Thyroid gland (tissue), 4 donors: ENCODE results near the gene FRMD4A.

ENCODE experiments used
- POLR2A ChIP-seq, 2 donors: fragments of 450-650 bp; IDR thresholded peaks; one replicate each; pipeline ENCODE4 v1.6.1; 2017; ENCODE audit warnings: antibody characterized with exemption in 2 of 2, mild to moderate bottlenecking in 2 of 2, moderate library complexity in 1 of 2
- TF ChIP-seq, protein P1 (sequence below), 6 experiments: fragments of 200-600 bp in 3 of 6; fragments of 450-650 bp in 3 of 6; sonication (generic) in 3 of 6; IDR thresholded peaks; one replicate each; pipeline ENCODE4 v1.5.1; 2016 to 2019; ENCODE audit warnings: antibody characterized with exemption in 6 of 6, mild to moderate bottlenecking in 2 of 6, inconsistent platforms in 1 of 6, moderate library complexity in 1 of 6

DNA sequence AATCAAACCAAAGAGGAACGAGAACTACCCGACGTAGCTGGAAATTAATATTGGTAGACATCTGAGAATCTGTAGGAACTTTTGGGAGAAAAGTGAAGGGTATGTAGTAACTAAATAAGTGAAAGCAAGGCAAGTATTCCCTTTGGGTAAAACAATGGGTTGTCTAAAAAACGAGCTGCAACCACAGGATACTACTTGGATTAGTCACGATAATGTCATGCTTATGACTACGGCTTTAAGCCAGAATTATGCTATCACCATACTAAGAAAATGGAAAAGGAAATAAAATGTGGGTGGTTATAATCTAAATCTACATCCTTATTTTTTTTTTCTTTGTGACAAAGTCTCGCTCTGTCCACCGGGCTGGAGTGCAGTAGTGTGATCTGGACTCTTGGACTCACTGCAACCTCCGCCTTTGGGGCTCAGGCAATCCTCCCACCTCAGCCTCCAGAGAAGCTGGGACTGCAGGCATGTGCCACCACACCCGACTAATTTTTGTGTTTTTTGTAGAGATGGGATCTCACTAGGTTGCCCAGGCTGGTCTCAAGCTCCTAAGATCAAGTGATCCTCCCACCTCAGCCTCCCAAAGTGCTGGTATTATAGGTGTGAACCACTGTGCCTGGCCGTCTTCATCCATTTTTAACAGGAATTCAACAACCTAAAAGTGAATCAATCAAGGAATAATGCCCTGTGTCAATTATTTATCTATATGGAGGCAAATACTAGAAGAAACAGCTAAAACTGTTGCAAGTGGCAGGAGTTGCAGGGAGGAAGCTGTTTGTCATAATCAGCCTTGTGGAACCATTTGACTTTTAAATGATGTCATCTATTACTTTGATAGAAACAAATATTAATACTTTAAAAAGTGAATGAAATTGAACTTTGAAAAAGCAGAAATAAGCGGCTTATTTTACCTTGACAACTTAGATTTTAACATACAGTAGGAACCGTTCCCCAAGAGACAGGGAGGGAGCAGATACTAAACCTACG lies 554.6 kb downstream of the FRMD4A start:
- TF ChIP-seq POLR2A (IDR thresholded peaks at IDR 0.05) = no peak
- TF ChIP-seq, protein P1, sequence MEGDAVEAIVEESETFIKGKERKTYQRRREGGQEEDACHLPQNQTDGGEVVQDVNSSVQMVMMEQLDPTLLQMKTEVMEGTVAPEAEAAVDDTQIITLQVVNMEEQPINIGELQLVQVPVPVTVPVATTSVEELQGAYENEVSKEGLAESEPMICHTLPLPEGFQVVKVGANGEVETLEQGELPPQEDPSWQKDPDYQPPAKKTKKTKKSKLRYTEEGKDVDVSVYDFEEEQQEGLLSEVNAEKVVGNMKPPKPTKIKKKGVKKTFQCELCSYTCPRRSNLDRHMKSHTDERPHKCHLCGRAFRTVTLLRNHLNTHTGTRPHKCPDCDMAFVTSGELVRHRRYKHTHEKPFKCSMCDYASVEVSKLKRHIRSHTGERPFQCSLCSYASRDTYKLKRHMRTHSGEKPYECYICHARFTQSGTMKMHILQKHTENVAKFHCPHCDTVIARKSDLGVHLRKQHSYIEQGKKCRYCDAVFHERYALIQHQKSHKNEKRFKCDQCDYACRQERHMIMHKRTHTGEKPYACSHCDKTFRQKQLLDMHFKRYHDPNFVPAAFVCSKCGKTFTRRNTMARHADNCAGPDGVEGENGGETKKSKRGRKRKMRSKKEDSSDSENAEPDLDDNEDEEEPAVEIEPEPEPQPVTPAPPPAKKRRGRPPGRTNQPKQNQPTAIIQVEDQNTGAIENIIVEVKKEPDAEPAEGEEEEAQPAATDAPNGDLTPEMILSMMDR (IDR thresholded peaks at IDR 0.05) = no peak
